ENCODE measurements around the gene LHFPL2. TPM values are rescaled to one million over a fixed set of nuclear protein-coding genes. Genes with fewer than 3 reads are reported as not detected.

LHFPL2 gene
- total and polyA plus RNA-seq, 7 donors: 1.1 to 6.4 (median 3.6) TPM

DNA sequence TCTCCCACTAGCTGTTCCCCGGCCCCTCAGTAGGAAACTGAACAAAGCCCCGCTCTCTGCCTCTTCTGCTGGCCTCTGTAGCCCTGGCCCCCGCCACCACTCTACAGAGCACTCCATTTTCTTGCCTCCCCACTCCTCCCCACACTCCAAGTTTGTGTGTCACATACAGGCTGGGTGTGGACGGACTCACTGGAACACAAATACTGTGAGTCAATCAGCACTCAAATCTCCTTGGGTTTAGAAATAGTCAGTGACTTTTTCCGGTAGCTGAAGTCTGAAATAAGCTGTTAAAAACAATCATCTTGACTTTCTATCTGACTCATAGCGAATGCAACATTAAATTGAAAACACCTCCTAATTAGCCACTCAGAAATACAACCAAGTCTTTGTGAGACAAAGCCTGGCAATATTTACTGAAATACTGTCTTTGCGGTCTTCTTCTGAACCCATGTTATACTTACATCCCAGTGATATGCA, 122.5 kb downstream of the LHFPL2 start:
- intact Hi-C loops (cut with DNase I): no loop called here
- no peaks in the 10 kb centered on the region for H3K36me3 ChIP-seq (ENCODE audit: insufficient read depth in 1 of 2, low read depth in 1 of 2)
- H3K9me3 ChIP-seq: no peaks in the 10 kb centered on the region
- ATAC-seq (peak in 3 of 4 donors; percentile 18 to 55 (median 48)), DNase-seq (no peak)
- TF ChIP-seq, protein P1, sequence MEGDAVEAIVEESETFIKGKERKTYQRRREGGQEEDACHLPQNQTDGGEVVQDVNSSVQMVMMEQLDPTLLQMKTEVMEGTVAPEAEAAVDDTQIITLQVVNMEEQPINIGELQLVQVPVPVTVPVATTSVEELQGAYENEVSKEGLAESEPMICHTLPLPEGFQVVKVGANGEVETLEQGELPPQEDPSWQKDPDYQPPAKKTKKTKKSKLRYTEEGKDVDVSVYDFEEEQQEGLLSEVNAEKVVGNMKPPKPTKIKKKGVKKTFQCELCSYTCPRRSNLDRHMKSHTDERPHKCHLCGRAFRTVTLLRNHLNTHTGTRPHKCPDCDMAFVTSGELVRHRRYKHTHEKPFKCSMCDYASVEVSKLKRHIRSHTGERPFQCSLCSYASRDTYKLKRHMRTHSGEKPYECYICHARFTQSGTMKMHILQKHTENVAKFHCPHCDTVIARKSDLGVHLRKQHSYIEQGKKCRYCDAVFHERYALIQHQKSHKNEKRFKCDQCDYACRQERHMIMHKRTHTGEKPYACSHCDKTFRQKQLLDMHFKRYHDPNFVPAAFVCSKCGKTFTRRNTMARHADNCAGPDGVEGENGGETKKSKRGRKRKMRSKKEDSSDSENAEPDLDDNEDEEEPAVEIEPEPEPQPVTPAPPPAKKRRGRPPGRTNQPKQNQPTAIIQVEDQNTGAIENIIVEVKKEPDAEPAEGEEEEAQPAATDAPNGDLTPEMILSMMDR (IDR thresholded peaks at IDR 0.05): no peak
- WGBS, 3 donors: 90 to 94% (median 93%) methylated on average over 7 of the region's 7 CpGs
- no peak overlapping the region for H3K4me3 ChIP-seq
- no peak overlapping the region for H3K27ac ChIP-seq
- H3K27me3 ChIP-seq (ENCODE audit: insufficient read depth in 3 of 3, low read length in 2 of 3): no peaks in the 10 kb centered on the region
- peaks cover 5% of the 10 kb centered on the region for H3K4me1 ChIP-seq

- Histone ChIP-seq H3K4me1 (peaks cover 5% of the 10 kb centered on the region), H3K4me3 (no peak overlapping the region), H3K27ac (no peak overlapping the region), H3K9me3 (no peaks in the 10 kb centered on the region), H3K27me3 (ENCODE audit: insufficient read depth in 3 of 3, low read length in 2 of 3) (no peaks in the 10 kb centered on the region), H3K36me3 (ENCODE audit: insufficient read depth in 1 of 2, low read depth in 1 of 2) (no peaks in the 10 kb centered on the region)
- 74 to 83% (median 78%) methylated on average over 15 of the region's 15 CpGs for WGBS, 3 donors
- no peak for ATAC-seq
- TF ChIP-seq, protein P1 (IDR thresholded peaks at IDR 0.05): no peak
- DNase-seq: no peak
- intact Hi-C loops (cut with DNase I): no loop called here
Measured at GRCh38 chr5:78523314-78524193, 125.0 kb downstream of the LHFPL2 start.

GRCh38 chr5:78522476-78523260, 125.9 kb downstream of the LHFPL2 start:
- Histone ChIP-seq H3K36me3 (ENCODE audit: insufficient read depth in 1 of 2, low read depth in 1 of 2) (no peaks in the 10 kb centered on the region), H3K4me3 (no peak overlapping the region), H3K27me3 (ENCODE audit: insufficient read depth in 3 of 3, low read length in 2 of 3) (no peaks in the 10 kb centered on the region), H3K9me3 (no peaks in the 10 kb centered on the region), H3K27ac (no peak overlapping the region), H3K4me1 (peaks cover 4% of the 10 kb centered on the region)
- DNase-seq (no peak), ATAC-seq (no peak)
- 80 to 88% (median 85%) methylated on average over 9 of the region's 9 CpGs for WGBS, 3 donors
- TF ChIP-seq, protein P1 (IDR thresholded peaks at IDR 0.05): no peak
- intact Hi-C loops (cut with DNase I): no loop called here

- Histone ChIP-seq H3K4me3 (no peak overlapping the region), H3K9me3 (no peaks in the 10 kb centered on the region), H3K4me1 (no peaks in the 10 kb centered on the region), H3K36me3 (ENCODE audit: insufficient read depth in 1 of 2, low read depth in 1 of 2) (no peaks in the 10 kb centered on the region), H3K27ac (no peak overlapping the region), H3K27me3 (ENCODE audit: insufficient read depth in 3 of 3, low read length in 2 of 3) (no peaks in the 10 kb centered on the region)
- intact Hi-C loops (cut with DNase I): no loop called here
- 78 to 79% (median 78%) methylated on average over 2 of the region's 2 CpGs for WGBS, 3 donors
- DNase-seq (no peak), ATAC-seq (no peak)
- TF ChIP-seq, protein P1 (IDR thresholded peaks at IDR 0.05): no peak
Measured at GRCh38 chr5:78521455-78521854, 127.1 kb downstream of the LHFPL2 start.
